ENCODE measurements around the gene PRODH2. TPM values are rescaled to one million over a fixed set of nuclear protein-coding genes. Genes with fewer than 3 reads are reported as not detected.
"Not testable (repeated sequence)": the region's sequence is repeated elsewhere in the genome, so short reads cannot be mapped to it uniquely, and the experiment has no call there.

Gene PRODH2
- total and polyA plus RNA-seq, 2 of the 13 experiments (the other 11 are each of a cell fraction or from before 2014, with no cell fraction given), result 86.7 to 118 TPM

DNA sequence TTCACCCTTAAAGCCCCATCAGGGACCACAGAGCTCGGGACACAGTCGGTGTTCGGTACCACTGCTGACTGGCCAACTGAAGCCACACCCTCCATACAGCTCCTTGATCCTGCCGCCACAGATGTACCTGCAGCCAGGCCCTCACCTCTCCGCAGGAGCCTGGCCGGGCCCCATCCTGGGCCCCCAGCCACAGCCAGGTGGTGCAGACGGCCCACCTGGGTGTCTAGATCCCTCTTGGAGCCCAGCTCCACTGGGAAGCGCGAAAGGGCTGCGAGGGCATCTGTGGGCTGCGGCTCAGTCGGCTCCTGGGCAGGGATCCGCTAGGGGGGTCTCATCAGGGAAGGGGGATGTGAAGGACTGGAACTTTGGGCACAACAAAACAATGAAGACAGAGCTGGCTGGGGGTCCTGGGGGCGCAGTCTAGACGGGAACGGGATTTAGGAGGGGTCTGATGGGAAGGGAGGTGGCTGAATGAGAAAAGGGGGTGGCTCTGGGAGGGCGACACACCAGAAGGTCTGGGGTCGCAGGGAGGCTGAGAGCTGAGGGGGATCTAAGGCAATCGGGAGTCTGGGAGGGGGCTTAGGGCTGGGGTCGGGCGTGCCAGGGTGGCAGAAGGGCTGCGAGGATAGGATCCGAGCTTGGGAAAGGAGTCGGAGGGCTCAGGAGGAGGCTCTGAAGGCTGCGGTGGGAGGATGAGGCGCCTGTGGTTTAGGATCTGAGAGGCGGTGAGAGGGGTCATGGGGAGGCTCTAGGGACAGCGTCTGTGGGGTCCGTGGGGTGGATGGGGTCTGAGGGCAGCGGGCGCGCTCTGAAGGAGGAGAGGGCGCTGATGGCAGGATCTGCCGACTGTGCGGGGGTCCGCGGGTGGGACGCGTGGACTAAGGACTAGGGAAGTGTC lies 15.8 kb downstream of the PRODH2 start (continued):
- TF ChIP-seq, protein P1, sequence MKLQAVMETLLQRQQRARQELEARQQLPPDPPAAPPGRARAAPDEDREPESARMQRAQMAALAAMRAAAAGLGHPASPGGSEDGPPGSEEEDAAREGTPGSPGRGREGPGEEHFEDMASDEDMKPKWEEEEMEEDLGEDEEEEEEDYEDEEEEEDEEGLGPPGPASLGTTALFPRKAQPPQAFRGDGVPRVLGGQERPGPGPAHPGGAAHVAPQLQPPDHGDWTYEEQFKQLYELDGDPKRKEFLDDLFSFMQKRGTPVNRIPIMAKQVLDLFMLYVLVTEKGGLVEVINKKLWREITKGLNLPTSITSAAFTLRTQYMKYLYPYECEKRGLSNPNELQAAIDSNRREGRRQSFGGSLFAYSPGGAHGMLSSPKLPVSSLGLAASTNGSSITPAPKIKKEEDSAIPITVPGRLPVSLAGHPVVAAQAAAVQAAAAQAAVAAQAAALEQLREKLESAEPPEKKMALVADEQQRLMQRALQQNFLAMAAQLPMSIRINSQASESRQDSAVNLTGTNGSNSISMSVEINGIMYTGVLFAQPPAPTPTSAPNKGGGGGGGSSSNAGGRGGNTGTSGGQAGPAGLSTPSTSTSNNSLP (IDR thresholded peaks at IDR 0.05; ENCODE audit: low read depth, low read length), result no peak
- TF ChIP-seq ZFP41 (CRISPR knock-in tag; IDR thresholded peaks at IDR 0.05; ENCODE audit: borderline replicate concordance) (no peak), HNRNPL (IDR thresholded peaks at IDR 0.05; ENCODE audit: low read depth, low read length) (no peak), CBX2 (IDR thresholded peaks at IDR 0.05; ENCODE audit: low read depth, low read length) (no peak), CBX2 (CRISPR knock-in tag; IDR thresholded peaks at IDR 0.05; ENCODE audit: low read depth) (no peak), EZH2 (conservative IDR thresholded peaks at IDR 0.05; ENCODE audit: low read depth, low read length) (no peak), ZNF446 (CRISPR knock-in tag; IDR thresholded peaks at IDR 0.05) (no peak), ZNF660 (CRISPR knock-in tag; IDR thresholded peaks at IDR 0.05; ENCODE audit: borderline replicate concordance, low read depth) (no peak), ATF7 (IDR thresholded peaks at IDR 0.05) (no peak), ATF7 (CRISPR knock-in tag; IDR thresholded peaks at IDR 0.05) (no peak)

DNA sequence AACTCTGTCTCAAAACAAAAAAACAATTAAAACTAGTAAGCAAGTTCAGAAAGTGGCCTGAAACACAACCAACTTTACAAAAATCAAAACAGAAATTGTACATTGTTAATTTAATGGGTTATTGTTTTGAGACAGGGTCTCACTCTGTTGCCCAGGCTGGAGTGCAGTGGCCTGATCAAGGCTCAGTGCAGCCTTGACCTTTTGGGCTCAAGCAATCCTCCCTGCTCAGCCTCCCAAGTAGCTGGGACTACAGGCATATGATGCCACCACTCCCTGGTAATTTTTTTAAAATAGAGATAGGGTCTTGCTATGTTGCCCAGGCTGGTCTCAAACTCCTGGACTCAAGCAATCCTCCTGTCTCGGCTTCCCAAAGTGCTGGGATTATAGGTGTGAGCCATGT lies 17.1 kb downstream of the PRODH2 start:
- H3K4me1 ChIP-seq (ENCODE audit: insufficient read depth, low read length), result peaks cover 43% of the 10 kb centered on the region
- intact Hi-C loops (cut with micrococcal nuclease; ENCODE audit: unreplicated experiment); H2AFZ ChIP-seq (ENCODE audit: low read length); H3K79me2 ChIP-seq (ENCODE audit: insufficient read depth, low read length); H4K20me1 ChIP-seq (ENCODE audit: insufficient read depth, low read length); H3K36me3 ChIP-seq (replicated peaks in 1 of 2; ENCODE audit: control insufficient read depth in 1 of 2, insufficient read depth in 2 of 2, low read length in 2 of 2); H3K27me3 ChIP-seq (ENCODE audit: control insufficient read depth in 1 of 2, insufficient read depth in 2 of 2, low read length in 2 of 2); FAIRE-seq; BruUV-seq (replicated peaks); DNase-seq (ENCODE audit: low spot score); CTCF ChIA-PET (ENCODE audit: low intra/inter-chr PET ratio, low total read pairs); ATAC-seq; H3K4me3 ChIP-seq (replicated peaks in 1 of 3; ENCODE audit: insufficient read depth in 1 of 3, low read depth in 2 of 3, low read length in 3 of 3); in situ Hi-C loops (cut with HindIII; ENCODE audit: extremely low pct_ligation_motif_present, low pct_unique_long_range_greater_than_20kb); POLR2A ChIA-PET; H3K4me2 ChIP-seq (ENCODE audit: low read depth, low read length); H3K9me3 ChIP-seq (ENCODE audit: low read length); H3K27ac ChIP-seq (ENCODE audit: extremely low read length, insufficient read depth, low read length); H3K9ac ChIP-seq (ENCODE audit: insufficient read depth, low read depth, low read length): not testable (repeated sequence)
- TF ChIP-seq ZNF121 (CRISPR knock-in tag; IDR thresholded peaks at IDR 0.05), result peak; percentile 61
- 50% methylated on average over 1 of the region's 1 CpG for WGBS (ENCODE audit: low lambda C conversion rate)
